Body of pancreas (tissue), 4 donors: ENCODE data around the gene RPRD1A.

Source experiments
- POLR2A ChIP-seq, 3 donors: fragments of 450-650 bp; IDR thresholded peaks; one replicate each; pipeline ENCODE4 v1.6.1; 2016; ENCODE audit warnings: antibody characterized with exemption in 3 of 3, mild to moderate bottlenecking in 2 of 3
- TF ChIP-seq, protein P1 (sequence below), 7 experiments: fragments of 450-650 bp in 4 of 7; fragments of 200-600 bp in 3 of 7; sonication (generic) in 3 of 7; IDR thresholded peaks; one replicate each; pipeline ENCODE4 v1.5.1; 2016 to 2019; ENCODE audit warnings: antibody characterized with exemption in 7 of 7

- TF ChIP-seq, protein P1, sequence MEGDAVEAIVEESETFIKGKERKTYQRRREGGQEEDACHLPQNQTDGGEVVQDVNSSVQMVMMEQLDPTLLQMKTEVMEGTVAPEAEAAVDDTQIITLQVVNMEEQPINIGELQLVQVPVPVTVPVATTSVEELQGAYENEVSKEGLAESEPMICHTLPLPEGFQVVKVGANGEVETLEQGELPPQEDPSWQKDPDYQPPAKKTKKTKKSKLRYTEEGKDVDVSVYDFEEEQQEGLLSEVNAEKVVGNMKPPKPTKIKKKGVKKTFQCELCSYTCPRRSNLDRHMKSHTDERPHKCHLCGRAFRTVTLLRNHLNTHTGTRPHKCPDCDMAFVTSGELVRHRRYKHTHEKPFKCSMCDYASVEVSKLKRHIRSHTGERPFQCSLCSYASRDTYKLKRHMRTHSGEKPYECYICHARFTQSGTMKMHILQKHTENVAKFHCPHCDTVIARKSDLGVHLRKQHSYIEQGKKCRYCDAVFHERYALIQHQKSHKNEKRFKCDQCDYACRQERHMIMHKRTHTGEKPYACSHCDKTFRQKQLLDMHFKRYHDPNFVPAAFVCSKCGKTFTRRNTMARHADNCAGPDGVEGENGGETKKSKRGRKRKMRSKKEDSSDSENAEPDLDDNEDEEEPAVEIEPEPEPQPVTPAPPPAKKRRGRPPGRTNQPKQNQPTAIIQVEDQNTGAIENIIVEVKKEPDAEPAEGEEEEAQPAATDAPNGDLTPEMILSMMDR (IDR thresholded peaks at IDR 0.05) = no peak
- TF ChIP-seq POLR2A (IDR thresholded peaks at IDR 0.05) = no peak
Measured at GRCh38 chr18:36108601-36109000, 41.2 kb upstream of the RPRD1A start.
